GM19043 (cell line): ENCODE measurements around the gene C1GALT1.
"Not testable (repeated sequence)": the region's sequence is repeated elsewhere in the genome, so short reads cannot be mapped to it uniquely, and the experiment has no call there.

Source experiments
- ATAC-seq: cut with Tn5 transposase; IDR thresholded peaks from one replicate; pipeline ENCODE4 v1.9.1; 2021; ENCODE audit warnings: low read depth; ENCODE audit not compliant: unreplicated experiment

Gene C1GALT1

GRCh38 chr7:7166318-7166717 is 16.0 kb upstream of the C1GALT1 start:
- no peak for ATAC-seq

- ATAC-seq, result no peak
Observed at GRCh38 chr7:7169296-7169695, 13.0 kb upstream of the C1GALT1 start.

GRCh38 chr7:7173956-7174632 is 8.2 kb upstream of the C1GALT1 start:
- ATAC-seq, result no peak

GRCh38 chr7:7175075-7175695 is 7.2 kb upstream of the C1GALT1 start:
- ATAC-seq, result no peak

- ATAC-seq, result no peak
Observed at GRCh38 chr7:7176406-7177043, 5.8 kb upstream of the C1GALT1 start.

- ATAC-seq, result no peak
Observed at GRCh38 chr7:7177044-7177517, 5.3 kb upstream of the C1GALT1 start.

- no peak for ATAC-seq
Observed at GRCh38 chr7:7178081-7178480, 4.3 kb upstream of the C1GALT1 start.

GRCh38 chr7:7178906-7179305 is 3.4 kb upstream of the C1GALT1 start:
- no peak for ATAC-seq

- ATAC-seq, result no peak
Observed at GRCh38 chr7:7180725-7181449, 1.5 kb upstream of the C1GALT1 start.

- ATAC-seq, result peak; percentile 39
Observed at GRCh38 chr7:7181519-7182155, 707 bp upstream of the C1GALT1 start.

- peak; percentile 8 for ATAC-seq
Observed at GRCh38 chr7:7183061-7183837, 905 bp downstream of the C1GALT1 start.

- no peak for ATAC-seq
Observed at GRCh38 chr7:7183838-7184463, 1.6 kb downstream of the C1GALT1 start.

- no peak for ATAC-seq
Observed at GRCh38 chr7:7185371-7185989, 3.1 kb downstream of the C1GALT1 start.

- no peak for ATAC-seq
Observed at GRCh38 chr7:7188091-7188490, 5.7 kb downstream of the C1GALT1 start.

- ATAC-seq, result no peak
Observed at GRCh38 chr7:7188742-7189141, 6.4 kb downstream of the C1GALT1 start.

GRCh38 chr7:7190142-7190541 is 7.8 kb downstream of the C1GALT1 start:
- no peak for ATAC-seq

- no peak for ATAC-seq
Observed at GRCh38 chr7:7191137-7191536, 8.8 kb downstream of the C1GALT1 start.

GRCh38 chr7:7192798-7193788 is 10.7 kb downstream of the C1GALT1 start:
- not testable (repeated sequence) for ATAC-seq
